ENCODE results near the gene IGF2. TPM values are rescaled to one million over a fixed set of nuclear protein-coding genes. Genes with fewer than 3 reads are reported as not detected.

IGF2 gene
- total RNA-seq, 3 donors from 2014 or later = 4.6 to 12.5 (median 5.7) TPM

- H3K9me3 Mint-ChIP-seq = peaks cover 6% of the 10 kb centered on the region
- H3K27me3 Mint-ChIP-seq (ENCODE audit: low read depth) = peaks cover 11% of the 10 kb centered on the region
- no peak overlapping the region for H3K4me3 Mint-ChIP-seq
- ATAC-seq = peak in 1 of 2 donors; percentile 33
- H3K4me1 Mint-ChIP-seq (ENCODE audit: low read depth) = peaks cover 9% of the 10 kb centered on the region
- no peaks in the 10 kb centered on the region for H3K36me3 Mint-ChIP-seq (ENCODE audit: insufficient read depth)
- DNase-seq = no peak
Observed at GRCh38 chr11:2088746-2089535, 50.2 kb downstream of the IGF2 start.

- no peak for ATAC-seq
- no peak for DNase-seq
- H3K36me3 Mint-ChIP-seq (ENCODE audit: insufficient read depth) = no peaks in the 10 kb centered on the region
Observed at GRCh38 chr11:2088284-2088683, 50.9 kb downstream of the IGF2 start.

GRCh38 chr11:2086239-2087040 is 52.7 kb downstream of the IGF2 start:
- Mint-ChIP-seq H3K4me3 (no peak overlapping the region), H3K4me1 (ENCODE audit: low read depth) (no peaks in the 10 kb centered on the region), H3K27me3 (ENCODE audit: low read depth) (peaks cover 9% of the 10 kb centered on the region), H3K36me3 (ENCODE audit: insufficient read depth) (no peaks in the 10 kb centered on the region), H3K9me3 (peaks cover 10% of the 10 kb centered on the region)
- ATAC-seq (no peak), DNase-seq (no peak)

More at GRCh38 chr11:2088284-2088683, 50.9 kb downstream of the IGF2 start:
- peaks cover 10% of the 10 kb centered on the region for H3K9me3 Mint-ChIP-seq
- H3K4me1 Mint-ChIP-seq (ENCODE audit: low read depth) = peaks cover 6% of the 10 kb centered on the region
- H3K27me3 Mint-ChIP-seq (ENCODE audit: low read depth) = peaks cover 12% of the 10 kb centered on the region
- H3K4me3 Mint-ChIP-seq = no peak overlapping the region

- H3K9me3 Mint-ChIP-seq = peaks cover 10% of the 10 kb centered on the region
- no peak for DNase-seq
- no peak for ATAC-seq
- H3K27me3 Mint-ChIP-seq (ENCODE audit: low read depth) = peaks cover 9% of the 10 kb centered on the region
- no peaks in the 10 kb centered on the region for H3K36me3 Mint-ChIP-seq (ENCODE audit: insufficient read depth)
- H3K4me3 Mint-ChIP-seq = no peak overlapping the region
- no peaks in the 10 kb centered on the region for H3K4me1 Mint-ChIP-seq (ENCODE audit: low read depth)
Observed at GRCh38 chr11:2085251-2086066, 53.7 kb downstream of the IGF2 start.

- no peak for ATAC-seq
- Mint-ChIP-seq H3K27me3 (ENCODE audit: low read depth) (peaks cover 9% of the 10 kb centered on the region), H3K36me3 (ENCODE audit: insufficient read depth) (no peaks in the 10 kb centered on the region), H3K9me3 (peaks cover 10% of the 10 kb centered on the region), H3K4me1 (ENCODE audit: low read depth) (no peaks in the 10 kb centered on the region), H3K4me3 (no peak overlapping the region)
- no peak for DNase-seq
Observed at GRCh38 chr11:2084721-2085120, 54.5 kb downstream of the IGF2 start.

Other genes starting within 250 kb of the IGF2 start
- gene PRR33, start 247.5 kb downstream of the IGF2 start, total RNA-seq = under 1 TPM in 2 of 3 donors, not detected in 1; 0.08 to 0.20 TPM
- gene TNNT3, start 219.7 kb downstream of the IGF2 start, total RNA-seq = not detected
- 100 to 1,000 TPM; 100 to 220 (median 201) TPM for gene MRPL23, start 192.1 kb downstream of the IGF2 start, total RNA-seq
- 1 to 10 TPM in 1 of 3 donors, under 1 TPM in 2; 0.54 to 1.5 (median 0.79) TPM for gene H19, start 141.5 kb downstream of the IGF2 start, total RNA-seq
- gene INS, start 21.8 kb upstream of the IGF2 start, total RNA-seq = not detected
- gene TH, start 32.4 kb upstream of the IGF2 start, total RNA-seq = not detected
- 1 to 10 TPM; 1.2 to 2.4 (median 1.7) TPM for gene ASCL2, start 131.2 kb upstream of the IGF2 start, total RNA-seq
- 1 to 10 TPM; 1.3 to 2.9 (median 1.8) TPM for gene C11orf21, start 162.5 kb upstream of the IGF2 start, total RNA-seq
- gene TSPAN32, start 162.6 kb upstream of the IGF2 start, total RNA-seq = 1 to 10 TPM; 2.9 to 4.6 (median 4.3) TPM
- gene CD81, start 237.9 kb upstream of the IGF2 start, total RNA-seq = 100 to 1,000 TPM; 205 to 227 (median 209) TPM

Data from activated T-cell treated with anti-CD3 and anti-CD28 coated beads, Interleukin-2, amount 50 U/mL, for 4 hours (primary cell).